Measurements from ENCODE around the gene SPDL1.

GRCh38 chr5:169649486-169649885, 65.9 kb downstream of the SPDL1 start:
- TF ChIP-seq CTCF (IDR thresholded peaks at IDR 0.05 in 4 of 5, conservative IDR thresholded peaks at IDR 0.05 in 1 of 5) = no peak
- no peak for TF ChIP-seq POLR2A (IDR thresholded peaks at IDR 0.05)
